Superior temporal gyrus (tissue), 1 donor: ENCODE data around the gene GALNT11.
A peak's percentile ranks its signal among the peaks of the same experiment; 100 is the strongest.

Source experiments
- DNase-seq: peaks from one replicate; pipeline ENCODE4 v3.0.0-alpha.2; 2016; ENCODE audit errors: extremely low spot score

GALNT11 gene

GRCh38 chr7:152117356-152117755, 91.9 kb downstream of the GALNT11 start:
- DNase-seq = no peak

GRCh38 chr7:152120210-152120609, 94.7 kb downstream of the GALNT11 start:
- DNase-seq = no peak

GRCh38 chr7:152120776-152121175, 95.3 kb downstream of the GALNT11 start:
- DNase-seq = no peak

GRCh38 chr7:152121432-152121831, 96.0 kb downstream of the GALNT11 start:
- no peak for DNase-seq

- DNase-seq = no peak
Measured at GRCh38 chr7:152122540-152122939, 97.1 kb downstream of the GALNT11 start.

- no peak for DNase-seq
Measured at GRCh38 chr7:152126741-152127140, 101.3 kb downstream of the GALNT11 start.

- no peak for DNase-seq
Measured at GRCh38 chr7:152127229-152127628, 101.8 kb downstream of the GALNT11 start.

GRCh38 chr7:152128252-152128651, 102.8 kb downstream of the GALNT11 start:
- DNase-seq = no peak

- no peak for DNase-seq
Measured at GRCh38 chr7:152128741-152129461, 103.4 kb downstream of the GALNT11 start.

GRCh38 chr7:152129682-152130081, 104.2 kb downstream of the GALNT11 start:
- DNase-seq = no peak

GRCh38 chr7:152130658-152131590, 105.5 kb downstream of the GALNT11 start:
- no peak for DNase-seq

GRCh38 chr7:152131981-152132494, 106.6 kb downstream of the GALNT11 start:
- DNase-seq = no peak

GRCh38 chr7:152132812-152133211, 107.3 kb downstream of the GALNT11 start:
- DNase-seq = no peak

- DNase-seq = no peak
Measured at GRCh38 chr7:152133804-152134203, 108.3 kb downstream of the GALNT11 start.

GRCh38 chr7:152136686-152137085, 111.2 kb downstream of the GALNT11 start:
- peak; percentile 48 for DNase-seq

GRCh38 chr7:152137476-152138025, 112.1 kb downstream of the GALNT11 start:
- DNase-seq = no peak

- DNase-seq = no peak
Measured at GRCh38 chr7:152140067-152140466, 114.6 kb downstream of the GALNT11 start.

GRCh38 chr7:152140560-152140959, 115.1 kb downstream of the GALNT11 start:
- DNase-seq = no peak

GRCh38 chr7:152142976-152143595, 117.6 kb downstream of the GALNT11 start:
- DNase-seq = no peak

GRCh38 chr7:152144557-152145245, 119.2 kb downstream of the GALNT11 start:
- DNase-seq = no peak

GRCh38 chr7:152145853-152146466, 120.5 kb downstream of the GALNT11 start:
- peak; percentile 73 for DNase-seq
